Tibial nerve (tissue), 4 donors: ENCODE data around the gene CRNKL1. TPM values are rescaled to one million over a fixed set of nuclear protein-coding genes. Genes with fewer than 3 reads are reported as not detected.

Experiments
- DNase-seq, 2 donors: peaks; one replicate each; pipeline ENCODE4 v3.0.0-alpha.2; 2019; ENCODE audit warnings: low spot score in 2 of 2
- H3K27ac ChIP-seq, 4 donors: fragments of 200-600 bp; sonication (generic) in 3 of 4; one replicate each; pipeline ENCODE4 v1.5.1; 2017 to 2019; ENCODE audit warnings: mild to moderate bottlenecking in 1 of 4
- H3K27me3 ChIP-seq, 2 donors: fragments of 200-600 bp; sonication (generic) in 1 of 2; one replicate each; pipeline versions ENCODE4 v1.5.1 to v1.6.0; 2017 to 2019
- H3K36me3 ChIP-seq, 3 donors: fragments of 200-600 bp; sonication (generic); one replicate each; pipeline ENCODE4 v1.5.1; 2018 to 2019
- H3K4me1 ChIP-seq, 4 donors: fragments of 200-600 bp; sonication (generic) in 3 of 4; one replicate each; pipeline ENCODE4 v1.5.1; 2017 to 2019
- H3K4me3 ChIP-seq, 4 donors: fragments of 200-600 bp; sonication (generic) in 3 of 4; one replicate each; pipeline ENCODE4 v1.5.1; 2017 to 2019; ENCODE audit warnings: mild to moderate bottlenecking in 1 of 4, moderate library complexity in 1 of 4
- H3K9me3 ChIP-seq, 4 donors: fragments of 200-600 bp; sonication (generic) in 3 of 4; one replicate each; pipeline ENCODE4 v1.5.1; 2017 to 2019
- CTCF ChIP-seq, 5 experiments: fragments of 200-600 bp in 3 of 5; fragments of 450-650 bp in 2 of 5; sonication (generic) in 3 of 5; IDR thresholded peaks; one replicate each; pipeline ENCODE4 v1.5.1; 2016 to 2019; ENCODE audit warnings: antibody characterized with exemption in 5 of 5, mild to moderate bottlenecking in 3 of 5, moderate library complexity in 2 of 5
- EP300 ChIP-seq, 2 donors: sonication (generic); formaldehyde crosslinking; IDR thresholded peaks; one replicate each; pipeline ENCODE4 v1.6.1; 2017; ENCODE audit warnings: antibody characterized with exemption in 2 of 2, mild to moderate bottlenecking in 1 of 2
- POLR2A ChIP-seq, 2 donors: fragments of 450-650 bp; IDR thresholded peaks; one replicate each; pipeline ENCODE4 v1.6.1; 2017; ENCODE audit warnings: antibody characterized with exemption in 2 of 2, mild to moderate bottlenecking in 2 of 2, moderate library complexity in 2 of 2
- WGBS, 2 donors: methylation state at CpG; one replicate each; pipeline ENCODE4 v1.1.5; 2018; 5-methylcytosine and 5-hydroxymethylcytosine counted together
- total RNA-seq, 4 donors: library from RNA; depleted of rRNA; stranded (reverse); fragments of >200 nt; gene quantifications; one replicate each; pipeline ENCODE4 v1.1.0, GENCODE V29; 2016

Gene CRNKL1
- total RNA-seq: 10 to 100 TPM; 25.5 to 37.9 (median 28.8) TPM

GRCh38 chr20:20052074-20052970 lies at the start of gene CRNKL1, which contains the start of gene CFAP61:
Gene CRNKL1, minus strand, starts transcription at chr20:20052466. Its CDS starts 124 bp downstream, at chr20:20052342.
Gene CFAP61, plus strand, starts transcription at chr20:20052532. Its CDS starts 4,122 bp downstream, at chr20:20056654.
- Histone ChIP-seq H3K36me3 (peaks cover 0 to 31% (median 18%) of the 10 kb centered on the region in 3 donors), H3K4me3 (peak within 1 kb of the TSS; percentile 46 to 100 (median 77)), H3K4me1 (peaks cover 0 to 27% (median 11%) of the 10 kb centered on the region in 4 donors), H3K9me3 (no peaks in the 10 kb centered on the region), H3K27ac (peak within 1 kb of the TSS; percentile 2 to 92 (median 87)), H3K27me3 (no peaks in the 10 kb centered on the region)
- WGBS, 2 donors: 0% methylated on average over 38 to 66 of the region's 67 CpGs
- DNase-seq: peak; percentile 91 to 97
- TF ChIP-seq CTCF (IDR thresholded peaks at IDR 0.05) (peak in 2 of 5 experiments; percentile 59 to 68), EP300 (IDR thresholded peaks at IDR 0.05) (peak; percentile 60 to 83), POLR2A (IDR thresholded peaks at IDR 0.05) (peak in 1 of 2 donors; percentile 17)

DNA sequence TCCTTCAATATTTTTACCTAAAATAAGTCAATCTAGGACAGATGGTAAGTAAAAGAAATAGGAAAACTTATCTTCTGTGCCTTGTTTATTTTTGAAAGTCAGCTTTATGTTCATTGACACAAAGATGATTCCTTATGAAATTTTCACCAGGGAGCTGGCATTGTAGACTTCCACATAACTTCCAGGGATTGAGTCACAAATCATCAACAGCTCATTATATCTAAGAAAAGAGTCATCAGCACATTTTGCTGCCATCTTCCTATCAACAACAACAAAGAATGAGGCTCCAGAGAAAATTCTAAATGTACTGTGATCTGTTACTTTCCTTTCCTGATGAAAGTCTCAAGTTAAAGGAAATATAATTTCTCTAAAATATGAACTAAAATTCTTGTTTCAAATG lies 48.6 kb upstream of the CRNKL1 start:
- H3K27ac ChIP-seq: no peak overlapping the region
- TF ChIP-seq POLR2A (IDR thresholded peaks at IDR 0.05) (no peak), EP300 (IDR thresholded peaks at IDR 0.05) (no peak), CTCF (IDR thresholded peaks at IDR 0.05) (no peak)
- H3K27me3 ChIP-seq: no peaks in the 10 kb centered on the region
- H3K36me3 ChIP-seq: no peaks in the 10 kb centered on the region
- no peaks in the 10 kb centered on the region for H3K4me1 ChIP-seq
- no peak for DNase-seq
- H3K9me3 ChIP-seq: peaks cover 0 to 6% (median 0%) of the 10 kb centered on the region in 4 donors
- H3K4me3 ChIP-seq: no peak overlapping the region

- DNase-seq: no peak
- Histone ChIP-seq H3K9me3 (no peaks in the 10 kb centered on the region), H3K4me3 (no peak overlapping the region), H3K36me3 (no peaks in the 10 kb centered on the region), H3K27ac (no peak overlapping the region), H3K27me3 (no peaks in the 10 kb centered on the region), H3K4me1 (no peaks in the 10 kb centered on the region)
- TF ChIP-seq POLR2A (IDR thresholded peaks at IDR 0.05): no peak
- TF ChIP-seq EP300 (IDR thresholded peaks at IDR 0.05): no peak
- no peak for TF ChIP-seq CTCF (IDR thresholded peaks at IDR 0.05)
- 65 to 68% methylated on average over 11 of the region's 11 CpGs for WGBS, 2 donors
These were observed 44.2 kb upstream of the CRNKL1 start for GRCh38 chr20:20096421-20096820.

GRCh38 chr20:20095114-20095872 lies 43.0 kb upstream of the CRNKL1 start:
- Histone ChIP-seq H3K4me3 (no peak overlapping the region), H3K27me3 (no peaks in the 10 kb centered on the region), H3K9me3 (no peaks in the 10 kb centered on the region), H3K27ac (no peak overlapping the region), H3K4me1 (no peaks in the 10 kb centered on the region), H3K36me3 (no peaks in the 10 kb centered on the region)
- no peak for DNase-seq
- 89 to 92% methylated on average over 10 of the region's 10 CpGs for WGBS, 2 donors
- no peak for TF ChIP-seq CTCF (IDR thresholded peaks at IDR 0.05)
- no peak for TF ChIP-seq EP300 (IDR thresholded peaks at IDR 0.05)
- no peak for TF ChIP-seq POLR2A (IDR thresholded peaks at IDR 0.05)
